Esophagus squamous epithelium (tissue), 5 donors: ENCODE data around the gene ZNF175. TPM values are rescaled to one million over a fixed set of nuclear protein-coding genes. Genes with fewer than 3 reads are reported as not detected.

Experiments
- DNase-seq: peaks from one replicate; lab custom pipeline; 2025; lab: John Stamatoyannopoulos, UW
- H3K27ac ChIP-seq, 4 donors: fragments of 200-600 bp; sonication (generic); one replicate each; pipeline ENCODE4 v1.5.1; 2016 to 2019; ENCODE audit warnings: mild to moderate bottlenecking in 1 of 4
- H3K27me3 ChIP-seq, 4 donors: fragments of 200-600 bp; sonication (generic); 1 replicate in 3 of 4; 2 replicates in 1 of 4; pipeline versions ENCODE4 v1.5.1 to v1.6.0; 2017 to 2021; ENCODE audit warnings: antibody characterized with exemption in 1 of 4
- H3K36me3 ChIP-seq, 3 donors: fragments of 200-600 bp; sonication (generic); one replicate each; pipeline ENCODE4 v1.5.1; 2016 to 2019
- H3K4me1 ChIP-seq, 3 donors: fragments of 200-600 bp; sonication (generic); one replicate each; pipeline ENCODE4 v1.5.1; 2017 to 2019
- H3K4me3 ChIP-seq, 4 donors: fragments of 200-600 bp; sonication (generic); 1 replicate in 3 of 4; 2 replicates in 1 of 4; pipeline ENCODE4 v1.5.1; 2016 to 2019; ENCODE audit warnings: mild to moderate bottlenecking in 2 of 4, moderate library complexity in 1 of 4
- H3K9me3 ChIP-seq, 3 donors: fragments of 200-600 bp; sonication (generic); one replicate each; pipeline ENCODE4 v1.5.1; 2016 to 2019
- CTCF ChIP-seq, 6 experiments: fragments of 450-650 bp in 4 of 6; fragments of 200-600 bp in 2 of 6; sonication (generic) in 2 of 6; IDR thresholded peaks; one replicate each; pipeline ENCODE4 v1.5.1; 2016 to 2019; ENCODE audit warnings: antibody characterized with exemption in 6 of 6, mild to moderate bottlenecking in 4 of 6, moderate library complexity in 4 of 6
- POLR2A ChIP-seq, 4 donors: fragments of 450-650 bp; IDR thresholded peaks; one replicate each; pipeline ENCODE4 v1.6.1; 2017; ENCODE audit warnings: antibody characterized with exemption in 4 of 4, mild to moderate bottlenecking in 4 of 4, moderate library complexity in 3 of 4
- WGBS, 2 donors: methylation state at CpG; one replicate each; pipeline ENCODE4 v1.1.5; 2018; 5-methylcytosine and 5-hydroxymethylcytosine counted together
- intact Hi-C: fragments of 100-400 bp; cut with DNase I; formaldehyde crosslinking; loops from one replicate; pipeline ENCODE4 v1.15.0; 2022
- total RNA-seq, 4 donors: library from RNA; depleted of rRNA; stranded (reverse); fragments of >200 nt; gene quantifications; one replicate each; pipeline ENCODE4 v1.1.0, GENCODE V29; 2016
- donor health status: DM: yes; HTN: yes; CAD: no.

Gene ZNF175
- total RNA-seq, 4 donors from 2014 or later: 2.5 to 5.7 (median 2.9) TPM

GRCh38 chr19:51572908-51573307, 1.8 kb downstream of the ZNF175 start:
- peaks cover 0 to 2% (median 0%) of the 10 kb centered on the region in 4 donors for H3K27me3 ChIP-seq
- no peak for DNase-seq
- no peak for TF ChIP-seq POLR2A (IDR thresholded peaks at IDR 0.05)
- no peak for TF ChIP-seq CTCF (IDR thresholded peaks at IDR 0.05)
- 73 to 79% methylated on average over 3 to 4 of the region's 4 CpGs for WGBS, 2 donors
- peaks cover 9 to 23% (median 14%) of the 10 kb centered on the region in 3 donors for H3K4me1 ChIP-seq
- no peak overlapping the region for H3K4me3 ChIP-seq
- H3K36me3 ChIP-seq: peaks cover 0 to 35% (median 0%) of the 10 kb centered on the region in 3 donors
- H3K9me3 ChIP-seq: no peaks in the 10 kb centered on the region
- no peak overlapping the region for H3K27ac ChIP-seq
- intact Hi-C loops: no loop called here

- no peak overlapping the region for H3K4me3 ChIP-seq
Measured at GRCh38 chr19:51573331-51573730, 2.2 kb downstream of the ZNF175 start.

GRCh38 chr19:51576850-51577249, 5.8 kb downstream of the ZNF175 start:
- TF ChIP-seq CTCF (IDR thresholded peaks at IDR 0.05) (no peak), POLR2A (IDR thresholded peaks at IDR 0.05) (no peak)
- Histone ChIP-seq H3K4me3 (no peak overlapping the region), H3K4me1 (peaks cover 6 to 19% (median 12%) of the 10 kb centered on the region in 3 donors), H3K9me3 (no peaks in the 10 kb centered on the region), H3K36me3 (peaks cover 6 to 62% (median 8%) of the 10 kb centered on the region in 3 donors), H3K27me3 (no peaks in the 10 kb centered on the region), H3K27ac (no peak overlapping the region)
- WGBS, 2 donors: 88 to 93% methylated on average over 4 to 6 of the region's 6 CpGs
- DNase-seq: no peak
- intact Hi-C loops: no loop called here

More at GRCh38 chr19:51573331-51573730, 2.2 kb downstream of the ZNF175 start:
- peaks cover 0 to 39% (median 0%) of the 10 kb centered on the region in 3 donors for H3K36me3 ChIP-seq
- no peak overlapping the region for H3K27ac ChIP-seq
- intact Hi-C loops: no loop called here
- peaks cover 9 to 23% (median 14%) of the 10 kb centered on the region in 3 donors for H3K4me1 ChIP-seq
- no peak for DNase-seq
- TF ChIP-seq POLR2A (IDR thresholded peaks at IDR 0.05) (no peak), CTCF (IDR thresholded peaks at IDR 0.05) (no peak)
- H3K9me3 ChIP-seq: no peaks in the 10 kb centered on the region
- 86 to 92% methylated on average over 2 to 3 of the region's 3 CpGs for WGBS, 2 donors
- no peaks in the 10 kb centered on the region for H3K27me3 ChIP-seq

- DNase-seq: no peak
- H3K4me3 ChIP-seq: no peak overlapping the region
- peaks cover 0 to 27% (median 14%) of the 10 kb centered on the region in 3 donors for H3K9me3 ChIP-seq
- 80 to 91% methylated on average over 1 of the region's 1 CpG for WGBS, 2 donors
- H3K27ac ChIP-seq: no peak overlapping the region
- intact Hi-C loops: no loop called here
- no peaks in the 10 kb centered on the region for H3K4me1 ChIP-seq
- no peaks in the 10 kb centered on the region for H3K27me3 ChIP-seq
- peaks cover 6 to 67% (median 18%) of the 10 kb centered on the region in 3 donors for H3K36me3 ChIP-seq
- no peak for TF ChIP-seq POLR2A (IDR thresholded peaks at IDR 0.05)
- TF ChIP-seq CTCF (IDR thresholded peaks at IDR 0.05): no peak
Measured at GRCh38 chr19:51586103-51586728, 15.1 kb downstream of the ZNF175 start.

- intact Hi-C loops: no loop called here
- TF ChIP-seq CTCF (IDR thresholded peaks at IDR 0.05) (no peak), POLR2A (IDR thresholded peaks at IDR 0.05) (no peak)
- Histone ChIP-seq H3K4me3 (no peak overlapping the region), H3K36me3 (peaks cover 4 to 62% (median 13%) of the 10 kb centered on the region in 3 donors), H3K4me1 (no peaks in the 10 kb centered on the region), H3K9me3 (peaks cover 0 to 27% (median 14%) of the 10 kb centered on the region in 3 donors), H3K27me3 (no peaks in the 10 kb centered on the region), H3K27ac (no peak overlapping the region)
- WGBS, 2 donors: 92 to 95% methylated on average over 3 to 4 of the region's 4 CpGs
- DNase-seq: no peak
Measured at GRCh38 chr19:51586799-51587198, 15.7 kb downstream of the ZNF175 start.
